Right cardiac atrium (tissue), 5 donors: ENCODE data around the gene KLHL13. TPM values are rescaled to one million over a fixed set of nuclear protein-coding genes. Genes with fewer than 3 reads are reported as not detected.
A peak's percentile ranks its signal among the peaks of the same experiment; 100 is the strongest.

ENCODE experiments used
- ATAC-seq, 2 donors: fragments of 200-7000 bp; cut with Tn5 transposase; one replicate each; pipeline versions ENCODE4 v1.8.0 to v1.9.1; 2020; ENCODE audit warnings: moderate library complexity in 2 of 2, mild to moderate bottlenecking in 1 of 2
- DNase-seq, 3 donors: peaks; one replicate each; pipeline ENCODE4 v3.0.0-alpha.2; 2020
- H3K27ac ChIP-seq: one replicate; pipeline ENCODE4 v1.5.1; 2013; ENCODE audit warnings: mild to moderate bottlenecking, low read length, control low read depth, moderate library complexity
- H3K27me3 ChIP-seq: one replicate; pipeline ENCODE4 v1.6.1; 2013; ENCODE audit not compliant: control insufficient read depth, insufficient read depth
- H3K4me1 ChIP-seq: one replicate; pipeline ENCODE4 v1.6.1; 2013; ENCODE audit warnings: low read length; ENCODE audit not compliant: control insufficient read depth, insufficient read depth
- H3K4me3 ChIP-seq: one replicate; pipeline ENCODE4 v1.5.1; 2013; ENCODE audit warnings: low read length, control low read depth
- H3K9me3 ChIP-seq: one replicate; pipeline ENCODE4 v1.6.1; 2013; ENCODE audit warnings: low read length; ENCODE audit not compliant: control insufficient read depth
- WGBS: extraction: QIAGEN DNeasy Blood & Tissue Kit; methylation state at CpG from one replicate; pipeline ENCODE4 v1.1.7; 2013; 5-methylcytosine and 5-hydroxymethylcytosine counted together
- intact Hi-C, 4 donors: fragments of 100-400 bp; cut with DNase I; formaldehyde crosslinking; loops; one replicate each; pipeline versions ENCODE4 v1.11.0 to v1.14.0; 2022 to 2023
- polyA plus RNA-seq: library from polyadenylated mRNA; stranded (reverse); fragments of 200-250 nt; gene quantifications from one replicate; pipeline ENCODE4 v1.2.3, GENCODE V29; 2013
- total RNA-seq, 4 donors: library from RNA; stranded (reverse); fragmentation: NEBNext Ultra II Directional; extraction: Animal tissue kit (Norgen Biotek cat#: 25700); gene quantifications; one replicate each; pipeline ENCODE4 v1.2.1, GENCODE V29; 2021
- donor health status: healthy with polysubstance abuse.
- donor health status: DM: no; HTN: yes; CAD: no.
- donor health status: DM: no; HTN: no; CAD: no.
- donor health status: DM: no; HTN: yes; CAD: no; lungs with severe emphysema.
- donor health status: DM: yes; HTN: yes; CAD: no.

KLHL13 gene
- total and polyA plus RNA-seq, 5 donors, result 4.0 to 13.1 (median 6.5) TPM

DNA sequence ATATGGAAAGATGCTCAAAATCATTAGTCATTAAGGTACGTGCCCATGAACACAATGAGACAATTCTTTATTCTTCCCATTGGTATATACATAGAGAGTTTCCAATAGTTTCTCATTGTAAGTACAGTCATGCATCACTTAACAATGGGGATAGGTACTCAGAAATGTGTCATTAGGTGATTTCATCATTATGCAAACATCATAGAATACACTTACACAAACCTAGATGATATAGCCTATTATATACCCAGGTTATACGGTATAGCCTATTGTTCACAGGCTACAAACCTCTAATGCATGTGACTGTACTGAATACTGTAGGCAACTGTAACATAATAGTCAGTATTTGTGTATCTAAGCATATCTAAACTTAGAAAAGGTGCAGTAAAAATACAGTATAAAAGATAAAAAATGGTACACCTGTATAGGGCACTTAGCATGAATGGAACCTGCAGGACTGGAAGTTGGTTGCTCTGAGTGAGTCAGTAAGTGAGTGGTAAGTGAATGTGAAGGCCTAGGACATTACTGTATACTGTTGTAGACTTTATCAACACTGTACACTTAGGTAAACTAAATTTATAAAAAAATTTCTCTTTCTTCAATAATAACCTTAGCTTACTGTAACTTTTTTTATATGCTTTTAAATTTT, 49.6 kb downstream of the KLHL13 start:
- 93% methylated on average over 2 of the region's 2 CpGs for WGBS
- intact Hi-C loops, result no loop called here
- Histone ChIP-seq H3K4me3 (no peak overlapping the region), H3K9me3 (no peaks in the 10 kb centered on the region), H3K27me3 (no peaks in the 10 kb centered on the region), H3K4me1 (no peaks in the 10 kb centered on the region), H3K27ac (no peak overlapping the region)
- no peak for ATAC-seq
- DNase-seq, result no peak

- WGBS, result 83% methylated on average over 3 of the region's 3 CpGs
- H3K27ac ChIP-seq, result no peak overlapping the region
- H3K4me1 ChIP-seq, result no peaks in the 10 kb centered on the region
- no peak overlapping the region for H3K4me3 ChIP-seq
- H3K27me3 ChIP-seq, result no peaks in the 10 kb centered on the region
- H3K9me3 ChIP-seq, result no peaks in the 10 kb centered on the region
- ATAC-seq (no peak), DNase-seq (no peak)
- intact Hi-C loops, result no loop called here
Measured at GRCh38 chrX:118062817-118063615, 53.6 kb downstream of the KLHL13 start.

- intact Hi-C loops, result no loop called here
- Histone ChIP-seq H3K4me3 (no peak overlapping the region), H3K9me3 (no peaks in the 10 kb centered on the region), H3K27me3 (no peaks in the 10 kb centered on the region), H3K27ac (no peak overlapping the region), H3K4me1 (no peaks in the 10 kb centered on the region)
- WGBS, result 81% methylated on average over 4 of the region's 4 CpGs
- ATAC-seq (no peak), DNase-seq (no peak)
Measured at GRCh38 chrX:118062048-118062789, 54.4 kb downstream of the KLHL13 start.

DNA sequence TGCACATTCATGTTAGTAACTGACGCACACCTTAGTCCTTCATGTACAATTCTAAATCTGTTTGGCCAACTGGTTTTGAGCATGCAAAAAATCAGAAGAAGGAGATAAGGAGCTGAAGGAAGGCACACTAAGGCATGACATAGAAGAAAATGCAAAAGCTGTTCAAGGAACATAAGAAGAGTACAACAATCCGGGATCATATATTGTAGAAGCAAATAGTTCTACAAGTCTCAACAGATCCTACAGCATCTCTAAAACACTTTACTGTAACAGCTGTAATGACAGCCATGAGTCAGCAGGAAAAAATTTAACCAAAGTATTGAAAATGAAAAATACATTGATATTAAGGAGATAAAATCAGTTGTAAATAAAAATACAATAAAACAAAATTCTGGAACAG, 57.7 kb downstream of the KLHL13 start:
- 94% methylated on average over 2 of the region's 2 CpGs for WGBS
- no peak for ATAC-seq
- no peak overlapping the region for H3K4me3 ChIP-seq
- intact Hi-C loops, result no loop called here
- no peak overlapping the region for H3K27ac ChIP-seq
- H3K4me1 ChIP-seq, result no peaks in the 10 kb centered on the region
- DNase-seq, result no peak
- no peaks in the 10 kb centered on the region for H3K27me3 ChIP-seq
- H3K9me3 ChIP-seq, result no peaks in the 10 kb centered on the region

DNA sequence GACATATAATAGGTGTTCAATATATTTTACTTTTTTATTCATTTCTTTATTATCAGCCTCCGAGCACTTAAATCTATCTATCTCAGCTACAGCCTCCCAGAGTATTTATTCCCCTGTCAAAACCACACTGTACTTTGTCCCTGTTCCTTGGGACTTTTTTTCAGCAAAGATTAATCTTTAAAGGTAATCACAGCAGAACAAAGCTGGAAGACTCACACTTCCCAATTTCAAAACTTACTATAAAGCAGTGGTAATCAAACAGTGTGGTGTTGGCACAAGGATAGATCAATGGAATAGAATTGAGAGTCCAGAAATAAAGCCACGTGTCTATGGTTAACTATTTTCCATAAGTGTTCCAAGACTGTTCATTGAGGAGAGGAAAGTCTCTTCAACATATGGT, 59.7 kb downstream of the KLHL13 start:
- intact Hi-C loops, result no loop called here
- no peak overlapping the region for H3K27ac ChIP-seq
- no peaks in the 10 kb centered on the region for H3K9me3 ChIP-seq
- 92% methylated on average over 2 of the region's 2 CpGs for WGBS
- H3K27me3 ChIP-seq, result no peaks in the 10 kb centered on the region
- H3K4me3 ChIP-seq, result no peak overlapping the region
- no peaks in the 10 kb centered on the region for H3K4me1 ChIP-seq
- DNase-seq (no peak), ATAC-seq (no peak)

DNA sequence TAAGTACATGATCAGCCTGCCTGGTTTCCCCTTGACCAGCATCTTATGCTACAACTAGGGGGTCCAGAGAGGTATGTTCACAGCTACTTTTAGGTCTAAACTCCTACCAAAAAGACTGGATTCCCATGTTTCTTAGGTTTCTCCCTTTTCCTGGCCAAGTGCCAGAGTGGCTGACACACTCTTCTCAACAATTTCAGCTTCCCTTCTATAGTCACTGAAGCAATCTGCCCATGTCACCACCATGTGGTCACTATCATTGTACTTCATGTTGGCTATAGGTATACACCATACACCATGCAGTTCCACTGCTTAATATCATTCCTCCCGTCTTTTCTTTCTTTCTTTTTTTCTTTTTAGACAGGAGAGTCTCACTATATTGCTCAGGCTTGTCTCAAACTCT, 66.9 kb downstream of the KLHL13 start:
- H3K27me3 ChIP-seq, result no peaks in the 10 kb centered on the region
- no peak overlapping the region for H3K4me3 ChIP-seq
- no peaks in the 10 kb centered on the region for H3K4me1 ChIP-seq
- no peak overlapping the region for H3K27ac ChIP-seq
- no peak for DNase-seq
- no peak for ATAC-seq
- 68% methylated on average over 1 of the region's 1 CpG for WGBS
- intact Hi-C loops, result no loop called here
- no peaks in the 10 kb centered on the region for H3K9me3 ChIP-seq

DNA sequence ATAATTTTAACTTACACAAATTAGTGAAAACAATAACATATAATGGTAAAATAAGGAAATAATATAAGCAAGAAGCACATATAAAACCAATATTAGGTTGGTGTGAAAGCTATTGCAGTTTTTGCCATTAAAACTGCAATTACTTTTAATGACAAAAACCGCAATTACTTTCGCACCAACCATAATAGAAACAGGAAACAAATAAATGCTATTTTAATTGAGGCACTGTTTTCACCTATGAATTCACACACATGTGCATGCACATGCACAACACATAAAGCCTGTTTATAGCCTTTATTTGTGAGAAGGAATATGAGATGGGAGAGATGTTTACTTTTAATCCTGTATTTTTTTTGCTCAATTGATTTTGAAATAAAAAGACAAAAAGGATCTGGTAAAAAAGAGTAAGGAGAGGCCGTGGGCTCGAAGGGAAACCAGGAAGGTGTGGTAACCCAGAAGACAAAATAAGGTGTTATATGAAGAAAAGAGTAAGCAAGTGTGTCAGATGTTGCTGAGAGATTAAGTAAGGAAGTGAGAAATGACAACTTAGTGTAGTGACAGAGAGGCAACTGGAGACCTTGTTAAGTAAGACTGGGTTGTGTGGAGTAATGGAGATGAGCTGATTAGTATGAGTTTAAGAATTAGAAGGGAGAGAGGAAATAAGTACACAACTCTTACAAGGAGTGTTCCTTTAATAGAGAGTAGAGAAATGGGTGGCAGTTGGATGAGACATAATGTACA, 69.0 kb downstream of the KLHL13 start:
- WGBS, result 82% methylated on average over 4 of the region's 4 CpGs
- ATAC-seq (no peak), DNase-seq (no peak)
- H3K4me1 ChIP-seq, result no peaks in the 10 kb centered on the region
- H3K9me3 ChIP-seq, result no peaks in the 10 kb centered on the region
- no peaks in the 10 kb centered on the region for H3K27me3 ChIP-seq
- H3K4me3 ChIP-seq, result no peak overlapping the region
- H3K27ac ChIP-seq, result no peak overlapping the region
- intact Hi-C loops, result no loop called here

DNA sequence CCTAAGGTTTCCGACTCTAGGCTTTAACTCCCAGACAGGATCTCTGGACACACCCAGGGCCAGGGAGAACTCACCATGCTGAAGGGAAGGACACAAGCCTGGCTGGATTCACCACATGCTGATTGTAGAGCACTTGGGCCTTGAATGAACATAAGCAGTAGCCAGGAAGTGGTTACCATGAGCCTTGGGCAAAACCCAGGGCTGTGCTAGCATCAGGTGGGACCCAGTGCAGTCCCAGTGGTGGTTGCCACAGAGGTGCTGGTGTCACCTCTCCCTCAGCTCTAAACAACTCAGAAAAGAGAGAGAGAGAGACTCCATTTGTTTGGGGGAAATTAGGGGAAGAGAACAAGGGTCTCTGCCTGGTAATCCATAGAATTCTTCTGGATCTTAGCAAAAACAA, 77.0 kb downstream of the KLHL13 start:
- WGBS, result 96% methylated on average over 1 of the region's 1 CpG
- DNase-seq (no peak), ATAC-seq (no peak)
- no peak overlapping the region for H3K27ac ChIP-seq
- H3K9me3 ChIP-seq, result no peaks in the 10 kb centered on the region
- no peaks in the 10 kb centered on the region for H3K4me1 ChIP-seq
- no peaks in the 10 kb centered on the region for H3K27me3 ChIP-seq
- intact Hi-C loops, result no loop called here
- H3K4me3 ChIP-seq, result no peak overlapping the region

DNA sequence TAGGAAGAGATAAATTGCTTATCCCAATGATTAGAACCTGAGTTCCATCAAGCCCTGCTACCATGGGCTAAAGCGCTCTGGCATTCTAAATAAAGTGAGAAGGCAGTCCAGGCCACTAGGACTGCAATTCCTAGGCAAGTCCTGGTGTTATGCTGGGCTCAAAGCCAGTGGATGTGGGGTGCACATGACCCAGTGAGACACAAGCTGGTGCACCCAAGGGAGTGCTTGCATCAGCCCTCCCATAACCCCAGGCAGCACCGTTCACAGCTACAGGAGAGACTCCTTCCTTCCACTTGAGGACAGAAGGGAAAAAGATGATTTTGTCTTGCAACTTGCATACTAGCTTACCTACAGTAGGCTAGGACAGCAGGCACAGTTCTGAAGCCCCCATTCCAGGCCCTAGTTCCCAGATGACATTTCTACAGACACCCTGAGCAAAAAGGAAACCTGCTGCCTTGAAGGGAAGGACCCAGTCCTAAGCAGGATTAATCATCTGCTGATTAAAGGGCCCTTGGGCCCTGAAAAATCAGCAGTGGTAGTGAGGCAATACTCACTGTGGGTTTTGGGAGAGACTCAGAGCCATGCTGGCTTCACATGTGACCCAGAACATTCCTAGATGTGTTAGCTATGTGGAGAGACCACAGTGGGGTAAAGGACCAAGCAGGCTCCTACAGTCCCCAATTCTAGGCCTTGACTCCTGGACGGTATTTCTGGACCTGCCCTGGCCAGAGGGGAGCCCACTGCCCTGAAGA, 77.8 kb downstream of the KLHL13 start:
- Histone ChIP-seq H3K27ac (no peak overlapping the region), H3K4me1 (no peaks in the 10 kb centered on the region), H3K4me3 (no peak overlapping the region), H3K27me3 (no peaks in the 10 kb centered on the region), H3K9me3 (no peaks in the 10 kb centered on the region)
- WGBS, result 72% methylated on average over 3 of the region's 3 CpGs
- DNase-seq (no peak), ATAC-seq (peak in 1 of 2 donors; percentile 20)
- intact Hi-C loops, result no loop called here

- Histone ChIP-seq H3K4me1 (no peaks in the 10 kb centered on the region), H3K4me3 (no peak overlapping the region), H3K27ac (no peak overlapping the region), H3K9me3 (no peaks in the 10 kb centered on the region), H3K27me3 (no peaks in the 10 kb centered on the region)
- intact Hi-C loops, result no loop called here
- 83% methylated on average over 1 of the region's 1 CpG for WGBS
- DNase-seq (no peak), ATAC-seq (no peak)
Measured at GRCh38 chrX:118026631-118027030, 90.0 kb downstream of the KLHL13 start.
